ENCODE results near the gene TOMT. TPM values are rescaled to one million over a fixed set of nuclear protein-coding genes. Genes with fewer than 3 reads are reported as not detected.

The TOMT gene
- total RNA-seq, 1 experiment from 2014 or later = not detected

DNA sequence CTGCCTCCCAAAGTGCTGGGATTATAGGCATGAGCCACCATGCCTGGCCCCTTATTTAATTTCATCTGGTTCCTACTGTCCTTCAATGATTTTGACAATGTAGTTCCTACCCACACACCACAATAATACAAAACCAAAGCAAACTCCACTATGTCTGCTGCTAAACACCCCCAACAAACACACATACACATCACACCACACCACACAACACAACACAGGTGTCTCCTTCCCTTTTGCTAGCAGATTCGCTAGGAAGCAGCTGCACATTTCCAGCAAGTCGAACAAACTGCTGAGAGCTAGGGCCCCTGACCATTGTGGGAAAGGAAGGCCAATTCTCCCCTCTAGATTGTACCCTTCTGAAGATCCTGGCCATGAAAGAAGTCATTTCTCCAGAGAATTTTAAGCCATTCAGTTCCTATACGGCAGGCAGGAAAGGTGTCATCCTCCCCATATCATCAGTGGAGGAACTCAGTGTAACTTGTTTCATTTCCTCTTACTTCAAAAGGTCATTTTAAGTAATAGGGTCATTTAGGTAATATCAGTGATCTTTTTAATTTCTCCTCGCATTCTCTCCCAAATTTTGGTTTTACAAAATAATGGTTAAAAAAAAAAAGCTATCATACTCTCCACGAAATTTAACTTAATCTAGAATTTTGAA is 43.9 kb upstream of the TOMT start:
- H4K20me1 ChIP-seq (ENCODE audit: insufficient read depth) = no peaks in the 10 kb centered on the region
- H3K79me2 ChIP-seq (ENCODE audit: insufficient read depth, low read length) = peaks cover 70% of the 10 kb centered on the region
- BruUV-seq (replicated peaks) = no TSS peak
- H3K4me1 ChIP-seq (ENCODE audit: control insufficient read depth in 1 of 2, insufficient read depth in 2 of 2, low read length in 2 of 2) = no peaks in the 10 kb centered on the region
- no peaks in the 10 kb centered on the region for H3K27me3 ChIP-seq (ENCODE audit: insufficient read depth, low read length)
- H3K27ac ChIP-seq (ENCODE audit: low read depth, low read length) = no peak overlapping the region
- no peak for TF ChIP-seq EZH2 (IDR thresholded peaks at IDR 0.05)
- no peak for TF ChIP-seq RAD21 (IDR thresholded peaks at IDR 0.05; ENCODE audit: low read depth)
- TF ChIP-seq, protein P1, sequence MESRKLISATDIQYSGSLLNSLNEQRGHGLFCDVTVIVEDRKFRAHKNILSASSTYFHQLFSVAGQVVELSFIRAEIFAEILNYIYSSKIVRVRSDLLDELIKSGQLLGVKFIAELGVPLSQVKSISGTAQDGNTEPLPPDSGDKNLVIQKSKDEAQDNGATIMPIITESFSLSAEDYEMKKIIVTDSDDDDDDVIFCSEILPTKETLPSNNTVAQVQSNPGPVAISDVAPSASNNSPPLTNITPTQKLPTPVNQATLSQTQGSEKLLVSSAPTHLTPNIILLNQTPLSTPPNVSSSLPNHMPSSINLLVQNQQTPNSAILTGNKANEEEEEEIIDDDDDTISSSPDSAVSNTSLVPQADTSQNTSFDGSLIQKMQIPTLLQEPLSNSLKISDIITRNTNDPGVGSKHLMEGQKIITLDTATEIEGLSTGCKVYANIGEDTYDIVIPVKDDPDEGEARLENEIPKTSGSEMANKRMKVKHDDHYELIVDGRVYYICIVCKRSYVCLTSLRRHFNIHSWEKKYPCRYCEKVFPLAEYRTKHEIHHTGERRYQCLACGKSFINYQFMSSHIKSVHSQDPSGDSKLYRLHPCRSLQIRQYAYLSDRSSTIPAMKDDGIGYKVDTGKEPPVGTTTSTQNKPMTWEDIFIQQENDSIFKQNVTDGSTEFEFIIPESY (IDR thresholded peaks at IDR 0.05; ENCODE audit: extremely low read depth, insufficient replicate concordance, low read length) = no peak
- TF ChIP-seq POLR2AphosphoS5 (IDR thresholded peaks at IDR 0.05; ENCODE audit: low read depth, low read length) = no peak
- TF ChIP-seq YY1 (IDR thresholded peaks at IDR 0.05; ENCODE audit: extremely low read depth, insufficient replicate concordance, low read depth, low read length) = no peak
- TF ChIP-seq ZFX (IDR thresholded peaks at IDR 0.05) = no peak
- no peak overlapping the region for H2AFZ ChIP-seq (ENCODE audit: low read depth, low read length, poor library complexity, severe bottlenecking)
- no peaks in the 10 kb centered on the region for H3K9me2 ChIP-seq (ENCODE audit: insufficient read depth)
- intact Hi-C loops (cut with micrococcal nuclease) = no loop called here
- no peaks in the 10 kb centered on the region; a peak in 1 of 4 replicates for H3K36me3 ChIP-seq (ENCODE audit: control insufficient read depth in 1 of 2, insufficient read depth in 2 of 2, low read length in 2 of 2)
- no peaks in the 10 kb centered on the region for H3K9me3 ChIP-seq (ENCODE audit: control insufficient read depth in 1 of 2, insufficient read depth in 1 of 2, low read depth in 1 of 2, low read length in 2 of 2)
- H3K4me3 ChIP-seq (replicated peaks in 1 of 2; ENCODE audit: low read depth in 1 of 2, low read length in 2 of 2) = no peak overlapping the region
- H3K9ac ChIP-seq (ENCODE audit: low read length) = no peak overlapping the region
- CTCF ChIA-PET = no interaction called here
- RAD21 ChIA-PET (ENCODE audit: low non-redundant PET in 1 of 2, low total read pairs in 2 of 2, uncharacterized antibody in 2 of 2, unreplicated experiment in 2 of 2) = no interaction called here
- ATAC-seq (no peak), DNase-seq (ENCODE audit: low read depth, low spot score) (no peak)
- POLR2A ChIA-PET = no interaction called here
- no peak overlapping the region for H3K4me2 ChIP-seq (ENCODE audit: low read length)

DNA sequence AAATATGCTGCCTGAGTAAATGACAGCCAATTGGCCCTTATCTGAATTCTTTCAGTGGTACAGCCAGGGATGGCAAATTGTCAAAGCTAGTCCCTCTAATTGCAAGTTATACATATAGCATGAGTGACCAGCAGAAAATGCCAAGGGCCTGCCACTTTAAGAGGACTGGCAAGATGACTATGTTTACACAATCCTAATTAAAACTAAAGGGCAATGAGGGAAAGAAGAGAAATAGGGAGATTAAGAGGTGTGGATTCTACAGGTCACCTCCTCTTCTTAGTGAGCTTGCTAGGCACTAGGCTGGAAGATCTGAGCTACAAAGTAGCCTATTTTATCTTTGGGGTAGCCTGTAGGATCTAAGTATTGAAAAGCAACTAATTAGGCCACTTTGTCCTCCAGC is 38.9 kb upstream of the TOMT start:
- POLR2A ChIA-PET = interaction anchor here (1.2 kb wide), 1 partner anchor 9 kb away, joined by 3 read pairs; no protein-coding TSS in a partner anchor
- Histone ChIP-seq H3K27ac (ENCODE audit: low read depth, low read length) (no peak overlapping the region), H3K9ac (ENCODE audit: low read length) (no peak overlapping the region)

More for the DNA sequence above, 38.9 kb upstream of the TOMT start:
- TF ChIP-seq SIN3A (IDR thresholded peaks at IDR 0.05; ENCODE audit: low read depth) (no peak), EZH2 (IDR thresholded peaks at IDR 0.05) (no peak), SP1 (IDR thresholded peaks at IDR 0.05; ENCODE audit: low read depth) (no peak), JUND (IDR thresholded peaks at IDR 0.05) (no peak), CEBPB (IDR thresholded peaks at IDR 0.05; ENCODE audit: low read depth) (no peak), EGR1 (IDR thresholded peaks at IDR 0.05; ENCODE audit: low read depth) (no peak), ZNF274 (IDR thresholded peaks at IDR 0.05; ENCODE audit: low read depth, low read length) (no peak), POLR2A (IDR thresholded peaks at IDR 0.05; ENCODE audit: borderline replicate concordance, extremely low read depth, insufficient read depth, insufficient read length) (no peak)
- TF ChIP-seq, protein P2, sequence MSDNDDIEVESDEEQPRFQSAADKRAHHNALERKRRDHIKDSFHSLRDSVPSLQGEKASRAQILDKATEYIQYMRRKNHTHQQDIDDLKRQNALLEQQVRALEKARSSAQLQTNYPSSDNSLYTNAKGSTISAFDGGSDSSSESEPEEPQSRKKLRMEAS (IDR thresholded peaks at IDR 0.05) = no peak
- TF ChIP-seq, protein P3, sequence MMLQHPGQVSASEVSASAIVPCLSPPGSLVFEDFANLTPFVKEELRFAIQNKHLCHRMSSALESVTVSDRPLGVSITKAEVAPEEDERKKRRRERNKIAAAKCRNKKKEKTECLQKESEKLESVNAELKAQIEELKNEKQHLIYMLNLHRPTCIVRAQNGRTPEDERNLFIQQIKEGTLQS (IDR thresholded peaks at IDR 0.05) = no peak
- peaks cover 2 to 7% of the 10 kb centered on the region in 2 experiments; a peak in 3 of 4 replicates for H3K36me3 ChIP-seq (ENCODE audit: control insufficient read depth in 1 of 2, insufficient read depth in 2 of 2, low read length in 2 of 2)
- no peak for DNase-seq (ENCODE audit: low read depth, low spot score)
- no peak overlapping the region for H3K4me2 ChIP-seq (ENCODE audit: low read length)
- ATAC-seq = no peak
- RAD21 ChIA-PET (ENCODE audit: low non-redundant PET in 1 of 2, low total read pairs in 2 of 2, uncharacterized antibody in 2 of 2, unreplicated experiment in 2 of 2) = no interaction called here
- intact Hi-C loops (cut with micrococcal nuclease) = no loop called here
- CTCF ChIA-PET = interaction anchor here (1.3 to 1.5 kb wide), 2 partner anchors 10 to 42 kb away, joined by 3 to 5 read pairs; no protein-coding TSS in a partner anchor
- H3K4me1 ChIP-seq (ENCODE audit: control insufficient read depth in 1 of 2, insufficient read depth in 2 of 2, low read length in 2 of 2) = peaks cover 29 to 30% of the 10 kb centered on the region in 2 experiments
- no peak overlapping the region for H2AFZ ChIP-seq (ENCODE audit: low read depth, low read length, poor library complexity, severe bottlenecking)
- H3K9me2 ChIP-seq (ENCODE audit: insufficient read depth) = no peaks in the 10 kb centered on the region
- no peak overlapping the region for H3K4me3 ChIP-seq (replicated peaks in 1 of 2; ENCODE audit: low read depth in 1 of 2, low read length in 2 of 2)
- H3K9me3 ChIP-seq (ENCODE audit: control insufficient read depth in 1 of 2, insufficient read depth in 1 of 2, low read depth in 1 of 2, low read length in 2 of 2) = no peaks in the 10 kb centered on the region
- BruUV-seq (replicated peaks) = no TSS peak
- H3K79me2 ChIP-seq (ENCODE audit: insufficient read depth, low read length) = peaks cover 86% of the 10 kb centered on the region
- no peaks in the 10 kb centered on the region for H4K20me1 ChIP-seq (ENCODE audit: insufficient read depth)
- H3K27me3 ChIP-seq (ENCODE audit: insufficient read depth, low read length) = no peaks in the 10 kb centered on the region

All from HCT116 (cell line).